Activated naive CD4-positive, alpha-beta T cell treated with anti-CD3 and anti-CD28 coated beads, Interleukin-2, amount 50 U/mL, for 72 hours (primary cell): ENCODE measurements around the gene CDR2L. TPM values are rescaled to one million over a fixed set of nuclear protein-coding genes. Genes with fewer than 3 reads are reported as not detected.

Source experiments
- ATAC-seq, 2 donors: fragments of 150-1000 bp; cut with Tn5 transposase; 2 replicates each; pipeline ENCODE4 v1.10.0; 2021; ENCODE audit warnings: mild to moderate bottlenecking in 2 of 2, moderate library complexity in 2 of 2
- DNase-seq, 2 donors: peaks; one replicate each; pipeline ENCODE4 v3.0.0; 2021 to 2022; ENCODE audit warnings: low spot score in 2 of 2
- H3K27ac Mint-ChIP-seq, 2 donors: one replicate each; pipeline ENCODE4 v1.8.0; 2022; ENCODE audit warnings: mild to moderate bottlenecking in 2 of 2, mixed read lengths in 2 of 2
- H3K36me3 Mint-ChIP-seq, 2 donors: one replicate each; pipeline ENCODE4 v1.8.0; 2022; ENCODE audit warnings: mixed read lengths in 2 of 2
- H3K9me3 Mint-ChIP-seq, 2 donors: one replicate each; pipeline ENCODE4 v1.8.0; 2022; ENCODE audit warnings: mixed read lengths in 2 of 2
- total RNA-seq, 2 donors: library from RNA; stranded (reverse); gene quantifications; one replicate each; pipeline ENCODE4 v1.2.3, GENCODE V29; 2022

CDR2L gene
- total RNA-seq: 1 to 10 TPM; 1.5 TPM

DNA sequence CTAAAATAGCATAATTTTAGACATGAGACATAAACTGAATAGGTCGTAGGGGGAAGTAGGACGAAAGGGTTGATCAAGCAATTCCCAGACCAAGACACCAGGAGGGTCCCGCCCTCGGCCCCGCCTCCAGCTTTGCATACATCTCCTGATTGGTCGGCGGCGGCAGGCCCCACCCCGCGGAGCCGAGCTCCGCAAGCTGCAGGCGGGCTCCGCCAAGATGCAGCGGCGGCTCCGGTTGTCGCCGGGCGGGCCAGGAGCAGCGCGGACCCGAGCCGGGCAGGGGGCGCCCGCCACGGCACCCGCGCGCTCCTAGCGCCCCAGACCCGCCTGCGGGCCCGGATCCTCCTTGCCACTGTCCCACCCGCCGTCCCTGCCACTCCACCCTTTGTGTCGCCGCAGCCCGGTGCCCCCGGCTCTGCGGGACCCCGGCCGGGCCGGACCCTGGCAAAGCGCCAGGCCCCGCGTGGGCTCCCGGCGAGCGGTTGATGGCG, at the start of gene CDR2L:
CDR2L (plus strand) TSS at position 215 of the 491 bp plus-strand sequence. CDS start 412 bp downstream, outside the sequence.
- Mint-ChIP-seq H3K9me3 (no peaks in the 10 kb centered on the region), H3K27ac (no peak within 1 kb of the TSS), H3K36me3 (no peaks in the 10 kb centered on the region)
- ATAC-seq (peak; percentile 97 to 98), DNase-seq (peak; percentile 91 to 95)

DNA sequence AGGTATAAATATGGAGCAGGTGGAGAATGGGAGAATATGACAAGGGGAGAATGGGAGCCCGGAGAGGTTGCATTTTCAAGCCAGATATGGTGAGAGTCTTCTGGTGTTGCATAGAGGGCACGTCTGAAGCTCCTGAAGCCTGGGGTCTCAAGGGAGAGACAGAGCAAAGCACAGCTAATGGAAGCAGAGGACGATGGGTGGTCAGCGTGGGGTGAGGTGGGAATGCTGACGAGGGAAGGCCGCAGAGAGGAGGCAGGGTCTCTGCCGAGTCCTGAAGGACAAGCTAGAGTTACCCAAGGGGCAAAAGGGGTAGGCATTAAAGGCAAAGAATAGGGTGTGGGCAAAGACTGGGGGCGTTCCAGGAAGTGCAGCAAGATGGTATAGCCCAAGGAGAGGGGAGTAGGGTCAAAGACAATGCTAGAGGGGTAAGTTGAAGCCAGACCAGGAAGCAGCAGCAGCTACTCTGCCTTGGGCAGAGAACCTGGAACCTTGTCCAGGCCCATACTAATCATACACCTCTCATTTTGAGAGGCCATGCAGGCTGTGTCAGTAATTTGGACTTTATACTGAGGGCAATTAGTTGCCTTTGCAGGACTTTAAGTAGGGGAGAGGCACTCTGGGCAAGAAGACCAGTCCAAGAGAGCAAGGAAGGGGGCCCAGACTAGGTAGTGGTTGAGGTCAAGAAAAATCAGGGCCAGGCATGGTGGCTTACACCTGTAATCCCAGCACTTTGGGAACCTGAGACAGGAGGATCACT, 49.1 kb upstream of the CDR2L start:
- no peaks in the 10 kb centered on the region for H3K9me3 Mint-ChIP-seq
- no peak for ATAC-seq
- H3K36me3 Mint-ChIP-seq: no peaks in the 10 kb centered on the region
- H3K27ac Mint-ChIP-seq: no peak overlapping the region
- no peak for DNase-seq

DNA sequence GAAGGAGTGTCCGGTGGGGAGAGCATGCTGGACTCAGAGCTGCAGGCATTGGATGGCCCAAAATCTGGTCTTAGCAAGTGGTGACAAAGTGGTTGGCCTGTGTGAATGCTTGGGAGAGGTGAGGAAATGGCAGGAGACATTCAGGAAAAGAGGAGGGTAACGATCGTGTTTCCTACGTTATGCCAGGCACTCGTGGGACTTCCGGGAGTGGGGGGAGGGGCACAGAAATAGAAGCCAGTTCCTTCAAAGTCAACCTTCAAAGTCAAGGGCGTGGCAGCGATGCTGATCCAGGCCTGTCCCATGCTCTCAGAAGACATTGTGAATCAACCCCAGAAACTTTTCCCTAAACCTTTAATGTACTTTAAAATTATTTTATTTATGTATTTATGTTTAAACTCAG, 47.9 kb upstream of the CDR2L start:
- Mint-ChIP-seq H3K9me3 (no peaks in the 10 kb centered on the region), H3K36me3 (no peaks in the 10 kb centered on the region), H3K27ac (no peak overlapping the region)
- DNase-seq (no peak), ATAC-seq (no peak)

DNA sequence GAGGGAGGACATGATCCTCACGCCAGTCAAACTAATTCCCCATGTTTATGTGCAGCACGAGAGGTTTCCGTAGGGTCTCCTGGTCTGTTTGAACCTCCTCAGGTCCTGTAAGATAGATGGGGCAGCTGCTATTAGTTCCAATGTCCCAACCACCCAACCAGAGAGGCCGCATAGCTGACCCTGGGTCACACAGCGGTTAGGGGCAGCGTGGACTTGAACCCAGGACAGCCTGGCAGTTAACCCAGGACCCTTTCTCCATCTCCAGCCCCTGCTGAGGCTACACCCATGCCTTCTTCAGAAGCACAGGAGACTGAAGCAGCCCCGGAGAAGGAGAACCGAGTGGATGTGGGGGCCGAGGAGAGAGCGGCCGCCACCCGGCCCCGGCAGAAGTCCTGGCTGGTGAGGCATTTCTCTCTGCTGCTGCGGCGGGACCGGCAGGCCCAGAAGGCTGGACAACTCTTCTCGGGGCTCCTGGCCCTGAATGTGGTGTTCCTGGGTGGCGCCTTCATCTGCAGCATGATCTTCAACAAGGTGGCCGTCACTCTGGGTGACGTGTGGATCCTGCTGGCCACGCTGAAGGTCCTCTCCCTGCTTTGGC, 46.2 kb upstream of the CDR2L start:
- DNase-seq (no peak), ATAC-seq (no peak)
- H3K36me3 Mint-ChIP-seq: no peaks in the 10 kb centered on the region
- no peak overlapping the region for H3K27ac Mint-ChIP-seq
- H3K9me3 Mint-ChIP-seq: no peaks in the 10 kb centered on the region

DNA sequence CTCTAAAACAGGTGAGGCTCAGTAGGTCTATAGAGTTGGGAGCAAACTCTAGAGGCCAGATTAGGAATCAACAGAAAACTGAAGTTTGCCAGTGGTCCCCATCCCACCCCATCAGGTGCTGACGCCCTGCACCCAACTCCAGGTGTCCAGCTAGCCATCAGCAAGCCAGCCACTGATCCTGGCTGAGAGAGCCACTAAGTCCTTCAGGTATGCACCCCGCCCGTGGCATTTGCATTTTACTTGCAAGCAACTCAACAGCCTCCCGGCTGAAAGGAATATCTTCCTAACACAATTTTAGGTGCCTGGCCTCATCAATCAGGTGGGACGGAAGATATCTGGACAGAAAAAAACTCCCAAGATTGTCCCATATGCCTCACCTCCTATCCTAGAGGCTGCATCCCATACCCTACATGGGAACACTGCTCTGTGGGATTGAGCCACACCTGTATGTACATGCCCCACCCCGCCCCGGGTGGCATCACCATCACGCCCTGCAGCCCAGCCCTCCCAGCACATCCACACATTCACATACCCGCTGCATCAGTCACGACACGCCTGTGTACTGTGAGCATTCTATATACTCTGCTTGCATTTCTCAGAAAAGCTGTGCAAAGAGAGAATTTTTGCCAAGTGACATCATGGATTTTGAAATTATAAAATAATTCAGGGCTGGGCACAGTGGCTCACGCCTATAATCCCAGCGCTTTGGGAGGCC, 43.5 kb upstream of the CDR2L start:
- H3K9me3 Mint-ChIP-seq: no peaks in the 10 kb centered on the region
- no peak overlapping the region for H3K27ac Mint-ChIP-seq
- DNase-seq (no peak), ATAC-seq (no peak)
- no peaks in the 10 kb centered on the region for H3K36me3 Mint-ChIP-seq

DNA sequence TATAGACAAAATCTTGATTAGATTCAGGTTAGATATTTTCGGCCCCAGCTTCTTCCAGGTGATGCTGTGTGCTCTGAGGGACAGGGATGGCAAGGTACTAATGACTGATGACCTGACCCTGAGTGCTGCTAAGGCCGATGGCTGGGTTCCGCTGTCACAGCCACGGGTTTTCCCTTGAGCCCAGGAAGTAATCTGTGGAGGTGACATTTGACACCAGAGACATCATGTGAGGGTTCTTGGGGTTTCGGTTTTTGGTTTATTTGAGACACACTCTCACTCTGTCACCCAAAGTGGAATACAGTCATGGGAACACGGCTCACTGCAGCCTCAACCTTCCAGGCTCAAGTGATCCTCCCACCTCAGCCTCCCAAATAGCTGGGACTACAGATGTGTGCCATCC, 41.9 kb upstream of the CDR2L start:
- H3K36me3 Mint-ChIP-seq: no peaks in the 10 kb centered on the region
- ATAC-seq (peak in 1 of 2 donors; percentile 26), DNase-seq (no peak)
- no peaks in the 10 kb centered on the region for H3K9me3 Mint-ChIP-seq
- no peak overlapping the region for H3K27ac Mint-ChIP-seq

DNA sequence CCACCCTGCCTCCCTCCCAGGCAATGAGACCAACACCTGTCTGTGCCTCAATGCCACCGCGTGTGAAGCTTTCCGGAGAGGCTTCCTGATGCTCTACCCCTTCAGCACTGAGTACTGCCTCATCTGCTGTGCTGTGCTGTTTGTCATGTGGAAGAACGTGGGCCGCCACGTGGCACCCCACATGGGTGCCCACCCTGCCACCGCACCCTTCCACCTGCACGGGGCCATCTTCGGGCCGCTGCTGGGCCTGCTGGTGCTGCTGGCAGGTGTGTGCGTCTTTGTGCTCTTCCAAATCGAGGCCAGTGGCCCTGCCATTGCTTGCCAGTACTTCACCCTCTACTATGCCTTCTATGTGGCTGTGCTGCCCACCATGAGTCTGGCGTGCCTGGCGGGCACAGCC, 40.8 kb upstream of the CDR2L start:
- no peak for ATAC-seq
- DNase-seq: no peak
- Mint-ChIP-seq H3K36me3 (no peaks in the 10 kb centered on the region), H3K27ac (no peak overlapping the region), H3K9me3 (no peaks in the 10 kb centered on the region)

DNA sequence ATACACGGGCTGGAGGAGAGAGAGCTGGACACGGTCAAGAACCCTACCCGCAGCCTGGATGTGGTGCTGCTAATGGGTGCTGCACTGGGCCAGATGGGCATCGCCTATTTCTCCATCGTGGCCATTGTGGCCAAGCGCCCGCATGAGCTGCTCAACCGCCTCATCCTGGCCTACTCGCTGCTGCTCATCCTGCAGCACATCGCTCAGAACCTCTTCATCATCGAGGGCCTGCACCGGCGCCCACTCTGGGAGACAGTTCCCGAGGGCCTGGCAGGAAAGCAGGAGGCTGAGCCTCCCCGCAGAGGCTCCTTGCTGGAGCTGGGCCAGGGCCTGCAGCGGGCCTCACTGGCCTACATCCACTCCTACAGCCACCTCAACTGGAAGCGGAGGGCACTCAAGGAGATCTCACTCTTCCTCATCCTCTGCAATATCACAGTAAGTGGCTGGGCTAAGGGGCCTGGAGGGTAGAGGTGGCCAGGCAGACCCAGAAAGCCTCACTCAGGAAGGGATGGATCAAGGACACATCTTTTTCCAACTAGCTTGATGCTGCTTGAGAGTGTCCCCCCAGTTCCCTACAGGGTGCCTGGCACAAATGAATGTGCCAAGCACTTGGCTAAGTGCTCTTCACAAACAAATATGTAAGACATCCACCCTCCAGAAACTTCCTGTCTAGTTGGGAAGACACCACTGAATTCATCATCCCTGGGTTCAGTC, 40.2 kb upstream of the CDR2L start:
- Mint-ChIP-seq H3K9me3 (no peaks in the 10 kb centered on the region), H3K27ac (no peak overlapping the region), H3K36me3 (no peaks in the 10 kb centered on the region)
- ATAC-seq: no peak
- no peak for DNase-seq

DNA sequence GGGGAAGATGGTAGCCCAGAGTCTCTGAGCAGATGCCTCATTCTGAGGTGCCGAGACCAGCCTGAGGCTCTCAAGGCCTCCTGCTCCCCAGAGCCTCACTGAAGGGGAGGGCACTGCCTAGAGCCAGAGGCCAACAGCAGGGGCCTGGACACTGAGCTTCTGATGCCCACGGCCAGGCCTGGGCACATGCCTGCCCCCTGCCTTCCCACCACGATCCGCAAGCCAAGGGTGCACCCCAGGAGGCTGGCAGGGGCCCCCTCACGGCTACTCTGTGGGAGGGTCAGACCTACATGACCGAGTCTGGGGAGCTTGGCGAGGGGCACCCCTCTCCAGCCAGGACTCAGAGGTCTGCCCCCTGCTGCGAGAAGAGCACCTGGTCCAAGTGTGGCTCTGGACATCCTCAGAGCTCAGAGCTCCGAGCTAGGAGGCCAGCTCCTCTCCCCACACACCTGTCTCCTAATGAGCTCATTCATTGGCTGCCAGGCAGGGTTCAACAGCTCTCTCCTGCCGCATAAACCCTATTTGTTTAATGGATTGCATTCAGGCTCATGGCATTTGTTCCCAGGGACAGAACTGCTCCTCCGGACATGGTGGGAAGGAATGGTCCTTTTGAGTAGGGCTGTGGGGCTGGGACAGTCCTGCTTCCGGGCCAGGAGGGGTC, 37.8 kb upstream of the CDR2L start:
- ATAC-seq: no peak
- no peaks in the 10 kb centered on the region for H3K36me3 Mint-ChIP-seq

DNA sequence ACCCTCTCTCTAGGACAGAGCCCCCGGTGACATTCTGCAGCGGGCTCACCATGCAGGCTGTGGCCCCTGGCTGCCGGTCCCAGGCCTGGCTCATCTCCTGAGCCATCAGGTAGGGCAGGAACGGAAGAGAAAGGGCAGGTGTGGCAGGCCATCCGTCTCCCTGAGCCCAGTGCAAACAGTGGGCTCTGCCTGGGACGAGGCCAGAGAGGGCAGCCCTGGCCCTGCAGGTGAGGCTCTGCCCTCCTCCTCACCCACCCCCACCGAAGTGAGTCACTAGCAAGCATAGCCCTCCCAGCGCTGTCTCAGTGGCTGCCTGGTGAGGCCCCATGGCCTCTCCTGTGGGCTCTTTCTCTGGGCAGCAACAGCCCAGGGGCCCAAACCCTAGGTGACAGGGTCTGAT, 37.2 kb upstream of the CDR2L start:
- Mint-ChIP-seq H3K9me3 (no peaks in the 10 kb centered on the region), H3K27ac (no peak overlapping the region), H3K36me3 (no peaks in the 10 kb centered on the region)
- ATAC-seq (no peak), DNase-seq (no peak)

More for the DNA sequence above, 37.8 kb upstream of the CDR2L start:
- DNase-seq: no peak
- Mint-ChIP-seq H3K27ac (no peak overlapping the region), H3K9me3 (no peaks in the 10 kb centered on the region)

DNA sequence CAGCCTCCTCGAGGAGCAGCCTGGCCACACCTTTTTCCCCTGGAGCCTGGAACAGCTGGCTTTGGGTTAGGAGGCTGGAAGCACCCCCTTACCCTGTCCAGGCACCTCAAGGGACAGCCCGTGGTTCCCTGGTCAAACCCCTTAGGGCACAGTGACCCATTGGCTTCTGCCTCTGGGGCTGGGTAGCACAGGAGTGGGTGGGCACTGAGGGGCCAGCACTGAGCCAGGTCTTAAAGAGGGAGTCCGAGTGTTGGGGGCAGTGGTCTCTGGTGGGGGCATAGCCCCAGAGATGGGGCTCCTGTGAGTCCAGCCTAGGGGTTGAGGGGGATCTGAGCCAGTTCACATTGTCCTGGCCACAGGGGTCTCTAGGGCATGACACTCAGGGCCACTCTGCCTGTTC, 36.4 kb upstream of the CDR2L start:
- H3K27ac Mint-ChIP-seq: no peak overlapping the region
- no peaks in the 10 kb centered on the region for H3K36me3 Mint-ChIP-seq
- DNase-seq (no peak), ATAC-seq (no peak)
- H3K9me3 Mint-ChIP-seq: no peaks in the 10 kb centered on the region

DNA sequence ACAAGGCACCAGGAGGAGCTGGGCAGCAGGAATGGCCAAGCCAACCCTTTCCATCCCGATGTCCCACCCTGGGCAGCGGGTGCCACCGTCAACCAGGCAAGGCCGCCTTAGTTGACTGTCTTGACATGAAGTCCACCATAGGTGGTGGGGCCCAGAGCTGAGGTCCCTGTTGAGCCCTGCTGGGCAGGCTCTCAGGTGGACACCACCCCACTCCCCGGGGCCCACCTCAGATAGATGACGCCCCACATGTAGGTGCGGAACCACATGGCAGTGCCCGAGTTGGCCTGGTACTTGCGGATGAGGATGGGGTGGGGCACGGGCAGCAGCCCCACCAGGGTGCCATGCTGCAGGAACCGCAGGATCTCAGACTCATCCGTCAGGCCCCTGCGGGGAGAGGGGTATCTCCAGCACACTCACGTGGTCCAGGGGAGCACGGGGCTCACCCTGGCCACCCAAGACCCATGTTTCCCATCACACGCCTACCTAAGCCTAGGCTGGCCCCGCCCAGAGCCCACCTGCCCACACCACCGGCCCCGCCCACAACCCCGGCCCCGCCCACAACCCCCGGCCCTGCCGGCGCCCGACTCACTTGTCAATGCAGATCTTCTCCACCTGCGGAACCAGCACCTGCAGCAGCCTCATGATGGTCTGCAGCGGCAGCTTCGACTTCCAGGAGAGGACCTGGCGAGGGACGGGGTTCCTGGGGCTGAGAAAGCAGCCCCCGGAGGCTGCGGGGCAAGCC, 35.6 kb upstream of the CDR2L start:
- no peaks in the 10 kb centered on the region for H3K9me3 Mint-ChIP-seq
- no peak overlapping the region for H3K27ac Mint-ChIP-seq
- ATAC-seq (no peak), DNase-seq (no peak)
- no peaks in the 10 kb centered on the region for H3K36me3 Mint-ChIP-seq

DNA sequence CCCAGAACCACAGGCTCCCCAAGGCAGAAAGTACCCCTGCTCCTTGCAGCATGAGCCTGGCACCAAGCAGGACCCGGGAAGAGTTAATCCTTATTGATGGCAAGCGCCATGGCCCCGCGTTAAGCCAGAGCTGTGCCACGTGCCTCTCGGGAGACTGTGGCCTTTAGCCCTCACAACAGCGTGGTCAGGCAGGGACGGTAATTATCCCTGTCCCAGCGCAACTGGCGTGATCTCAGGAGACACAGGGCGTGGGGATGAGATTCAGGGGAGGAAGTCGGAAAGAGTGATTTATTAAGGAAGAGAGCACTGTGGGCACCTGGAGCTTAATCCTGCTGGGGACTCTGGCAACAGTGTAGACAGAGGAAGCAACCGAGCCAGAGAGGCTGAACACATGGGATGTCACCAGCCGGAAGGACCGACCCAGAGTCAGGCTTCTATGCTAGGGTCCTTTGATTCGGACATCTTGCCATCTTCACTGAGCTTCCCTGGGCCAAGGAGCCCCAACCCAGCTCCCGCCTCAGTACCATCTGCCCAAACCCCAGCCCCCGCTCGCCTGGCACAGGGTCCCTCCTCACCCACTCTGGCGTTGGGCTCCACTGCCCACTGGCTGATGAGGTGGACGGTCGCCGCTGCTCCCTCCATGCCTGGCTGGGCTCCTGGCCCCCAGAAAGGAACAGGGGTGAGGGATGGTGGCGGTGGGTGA, 34.9 kb upstream of the CDR2L start:
- H3K36me3 Mint-ChIP-seq: no peaks in the 10 kb centered on the region
- DNase-seq: no peak

DNA sequence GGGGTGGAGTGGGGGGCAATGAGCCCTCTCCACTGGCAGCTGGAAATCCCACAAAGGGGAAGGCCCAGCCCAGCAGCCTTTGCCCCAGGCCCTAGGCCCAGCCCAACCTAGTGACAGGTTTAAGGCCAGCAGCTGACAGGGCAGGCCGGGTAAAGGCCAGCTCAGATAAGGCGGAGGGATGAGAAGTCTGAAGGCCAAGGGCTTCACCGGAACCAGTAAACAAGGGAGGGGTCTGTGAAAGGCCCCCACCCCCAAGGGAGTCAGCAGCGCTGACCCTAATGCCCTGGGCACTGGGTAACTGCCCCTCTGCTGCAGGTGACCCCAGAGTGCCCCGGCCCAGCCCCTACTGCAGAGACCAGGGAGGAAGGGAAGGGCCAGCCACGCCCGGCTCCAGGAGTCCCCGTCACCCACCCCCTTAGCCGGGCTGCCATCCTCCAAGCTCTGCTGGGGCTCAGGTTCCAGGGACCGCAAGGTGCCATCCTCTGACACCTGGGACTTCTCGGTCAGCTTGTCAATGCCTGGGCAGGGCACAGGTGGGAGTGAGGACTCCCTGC, 34.2 kb upstream of the CDR2L start:
- Mint-ChIP-seq H3K36me3 (no peaks in the 10 kb centered on the region), H3K9me3 (no peaks in the 10 kb centered on the region), H3K27ac (no peak overlapping the region)
- ATAC-seq: no peak
- no peak for DNase-seq

More for the DNA sequence above, 34.9 kb upstream of the CDR2L start:
- Mint-ChIP-seq H3K27ac (no peak overlapping the region), H3K9me3 (no peaks in the 10 kb centered on the region)
- ATAC-seq: no peak

DNA sequence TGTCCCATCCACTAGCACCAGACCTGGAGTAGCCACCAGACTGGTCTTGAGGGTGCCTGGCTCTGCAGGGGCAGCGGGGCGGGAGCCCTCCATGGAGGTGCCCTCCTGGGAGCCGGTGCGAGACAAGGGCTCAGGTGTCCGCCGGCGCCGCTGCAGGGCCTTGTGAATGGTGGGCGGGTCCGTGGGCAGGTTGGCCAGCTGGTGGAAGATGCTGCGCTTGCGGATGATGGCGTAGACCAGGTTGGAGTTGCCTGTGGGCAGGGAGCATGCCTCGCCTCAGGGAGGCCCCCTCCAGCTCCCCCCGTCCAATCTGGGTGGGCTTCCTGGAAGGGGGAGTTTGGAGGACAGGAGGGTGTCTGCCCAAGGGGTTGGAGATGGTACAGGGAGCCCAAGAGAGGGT, 33.3 kb upstream of the CDR2L start:
- Mint-ChIP-seq H3K27ac (no peak overlapping the region), H3K36me3 (no peaks in the 10 kb centered on the region), H3K9me3 (no peaks in the 10 kb centered on the region)
- DNase-seq (no peak), ATAC-seq (no peak)
